T-helper 1 cell treated with Interleukin-12 subunit alpha and Interleukin-12 subunit beta and Interleukin-4 antibody, amounts not matched to agents 30 μg/mL and 1 μg/mL, for 36 hours (primary cell): ENCODE measurements around the gene BBOX1.
"Not testable (repeated sequence)": the region's sequence is repeated elsewhere in the genome, so short reads cannot be mapped to it uniquely, and the experiment has no call there.

Source experiments
- H3K27ac Mint-ChIP-seq: one replicate; pipeline ENCODE4 v1.8.0; 2021; ENCODE audit warnings: mild to moderate bottlenecking, mixed read lengths
- H3K27me3 Mint-ChIP-seq: one replicate; pipeline ENCODE4 v1.8.0; 2021; ENCODE audit warnings: low read depth, mixed read lengths
- H3K36me3 Mint-ChIP-seq: one replicate; pipeline ENCODE4 v1.8.0; 2021; ENCODE audit warnings: low read depth, mixed read lengths
- H3K4me1 Mint-ChIP-seq: one replicate; pipeline ENCODE4 v1.8.0; 2021; ENCODE audit warnings: low read depth, mixed read lengths
- H3K4me3 Mint-ChIP-seq: one replicate; pipeline ENCODE4 v1.8.0; 2021; ENCODE audit warnings: mild to moderate bottlenecking, moderate library complexity, mixed read lengths
- H3K9me3 Mint-ChIP-seq: one replicate; pipeline ENCODE4 v1.8.0; 2021; ENCODE audit warnings: mixed read lengths

The BBOX1 gene

GRCh38 chr11:27085605-27086004 is 45.0 kb downstream of the BBOX1 start:
- H3K36me3 Mint-ChIP-seq = no peaks in the 10 kb centered on the region
- peaks cover 10% of the 10 kb centered on the region for H3K9me3 Mint-ChIP-seq
- no peak overlapping the region for H3K4me3 Mint-ChIP-seq

GRCh38 chr11:27087432-27087831 is 46.8 kb downstream of the BBOX1 start:
- no peaks in the 10 kb centered on the region for H3K4me1 Mint-ChIP-seq
- no peak overlapping the region for H3K27ac Mint-ChIP-seq
- peaks cover 16% of the 10 kb centered on the region for H3K9me3 Mint-ChIP-seq
- no peaks in the 10 kb centered on the region for H3K27me3 Mint-ChIP-seq
- H3K4me3 Mint-ChIP-seq = no peak overlapping the region
- no peaks in the 10 kb centered on the region for H3K36me3 Mint-ChIP-seq

More at GRCh38 chr11:27085605-27086004, 45.0 kb downstream of the BBOX1 start:
- H3K27me3 Mint-ChIP-seq = no peaks in the 10 kb centered on the region
- no peak overlapping the region for H3K27ac Mint-ChIP-seq
- no peaks in the 10 kb centered on the region for H3K4me1 Mint-ChIP-seq

GRCh38 chr11:27088353-27088752 is 47.7 kb downstream of the BBOX1 start:
- H3K27ac Mint-ChIP-seq = no peak overlapping the region
- H3K36me3 Mint-ChIP-seq = no peaks in the 10 kb centered on the region
- H3K4me1 Mint-ChIP-seq = no peaks in the 10 kb centered on the region
- peaks cover 19% of the 10 kb centered on the region for H3K9me3 Mint-ChIP-seq
- H3K4me3 Mint-ChIP-seq = no peak overlapping the region
- no peaks in the 10 kb centered on the region for H3K27me3 Mint-ChIP-seq

- Mint-ChIP-seq H3K36me3 (no peaks in the 10 kb centered on the region), H3K9me3 (peaks cover 19% of the 10 kb centered on the region), H3K4me1 (no peaks in the 10 kb centered on the region), H3K4me3 (no peak overlapping the region), H3K27ac (no peak overlapping the region), H3K27me3 (no peaks in the 10 kb centered on the region)
Measured at GRCh38 chr11:27089746-27090145, 49.1 kb downstream of the BBOX1 start.

GRCh38 chr11:27090357-27090948 is 49.8 kb downstream of the BBOX1 start:
- not testable (repeated sequence) for H3K27ac Mint-ChIP-seq, H3K36me3 Mint-ChIP-seq, H3K4me1 Mint-ChIP-seq, H3K4me3 Mint-ChIP-seq, H3K27me3 Mint-ChIP-seq
- peaks cover 19% of the 10 kb centered on the region for H3K9me3 Mint-ChIP-seq

- no peaks in the 10 kb centered on the region for H3K4me1 Mint-ChIP-seq
- H3K27ac Mint-ChIP-seq = no peak overlapping the region
- no peak overlapping the region for H3K4me3 Mint-ChIP-seq
- H3K36me3 Mint-ChIP-seq = no peaks in the 10 kb centered on the region
- H3K9me3 Mint-ChIP-seq = peaks cover 19% of the 10 kb centered on the region
- H3K27me3 Mint-ChIP-seq = no peaks in the 10 kb centered on the region
Measured at GRCh38 chr11:27094120-27094519, 53.5 kb downstream of the BBOX1 start.

- Mint-ChIP-seq H3K9me3 (peaks cover 14% of the 10 kb centered on the region), H3K4me3 (no peak overlapping the region), H3K27me3 (no peaks in the 10 kb centered on the region), H3K36me3 (no peaks in the 10 kb centered on the region), H3K4me1 (no peaks in the 10 kb centered on the region), H3K27ac (no peak overlapping the region)
Measured at GRCh38 chr11:27095059-27095458, 54.4 kb downstream of the BBOX1 start.

- H3K27me3 Mint-ChIP-seq = no peaks in the 10 kb centered on the region
- H3K36me3 Mint-ChIP-seq = no peaks in the 10 kb centered on the region
- no peak overlapping the region for H3K4me3 Mint-ChIP-seq
- no peak overlapping the region for H3K27ac Mint-ChIP-seq
- no peaks in the 10 kb centered on the region for H3K4me1 Mint-ChIP-seq
- H3K9me3 Mint-ChIP-seq = peaks cover 8% of the 10 kb centered on the region
Measured at GRCh38 chr11:27095887-27096286, 55.3 kb downstream of the BBOX1 start.

- H3K4me3 Mint-ChIP-seq = no peak overlapping the region
- no peak overlapping the region for H3K27ac Mint-ChIP-seq
- H3K4me1 Mint-ChIP-seq = no peaks in the 10 kb centered on the region
- H3K36me3 Mint-ChIP-seq = no peaks in the 10 kb centered on the region
- no peaks in the 10 kb centered on the region for H3K27me3 Mint-ChIP-seq
- H3K9me3 Mint-ChIP-seq = peaks cover 2% of the 10 kb centered on the region
Measured at GRCh38 chr11:27097551-27097950, 56.9 kb downstream of the BBOX1 start.

GRCh38 chr11:27100534-27100933 is 59.9 kb downstream of the BBOX1 start:
- Mint-ChIP-seq H3K4me1 (no peaks in the 10 kb centered on the region), H3K9me3 (no peaks in the 10 kb centered on the region)

GRCh38 chr11:27107548-27107947 is 66.9 kb downstream of the BBOX1 start:
- H3K9me3 Mint-ChIP-seq = no peaks in the 10 kb centered on the region
- no peak overlapping the region for H3K4me3 Mint-ChIP-seq
- no peak overlapping the region for H3K27ac Mint-ChIP-seq
- H3K36me3 Mint-ChIP-seq = no peaks in the 10 kb centered on the region
- no peaks in the 10 kb centered on the region for H3K27me3 Mint-ChIP-seq
- H3K4me1 Mint-ChIP-seq = no peaks in the 10 kb centered on the region

More at GRCh38 chr11:27100534-27100933, 59.9 kb downstream of the BBOX1 start:
- Mint-ChIP-seq H3K27ac (no peak overlapping the region), H3K36me3 (no peaks in the 10 kb centered on the region), H3K4me3 (no peak overlapping the region), H3K27me3 (no peaks in the 10 kb centered on the region)

- Mint-ChIP-seq H3K36me3 (no peaks in the 10 kb centered on the region), H3K4me3 (no peak overlapping the region), H3K4me1 (no peaks in the 10 kb centered on the region), H3K9me3 (no peaks in the 10 kb centered on the region), H3K27ac (no peak overlapping the region), H3K27me3 (no peaks in the 10 kb centered on the region)
Measured at GRCh38 chr11:27108809-27109208, 68.2 kb downstream of the BBOX1 start.

GRCh38 chr11:27111896-27112295 is 71.3 kb downstream of the BBOX1 start:
- Mint-ChIP-seq H3K4me1 (no peaks in the 10 kb centered on the region), H3K4me3 (no peak overlapping the region), H3K27me3 (no peaks in the 10 kb centered on the region), H3K36me3 (no peaks in the 10 kb centered on the region), H3K27ac (no peak overlapping the region), H3K9me3 (no peaks in the 10 kb centered on the region)

- H3K9me3 Mint-ChIP-seq = no peaks in the 10 kb centered on the region
Measured at GRCh38 chr11:27112946-27113345, 72.3 kb downstream of the BBOX1 start.

GRCh38 chr11:27115051-27115650 is 74.5 kb downstream of the BBOX1 start:
- Mint-ChIP-seq H3K9me3 (no peaks in the 10 kb centered on the region), H3K27me3 (no peaks in the 10 kb centered on the region)

More at GRCh38 chr11:27112946-27113345, 72.3 kb downstream of the BBOX1 start:
- Mint-ChIP-seq H3K4me3 (no peak overlapping the region), H3K4me1 (no peaks in the 10 kb centered on the region), H3K27me3 (no peaks in the 10 kb centered on the region), H3K27ac (no peak overlapping the region), H3K36me3 (no peaks in the 10 kb centered on the region)

More at GRCh38 chr11:27115051-27115650, 74.5 kb downstream of the BBOX1 start:
- H3K4me1 Mint-ChIP-seq = no peaks in the 10 kb centered on the region
- H3K36me3 Mint-ChIP-seq = no peaks in the 10 kb centered on the region
- no peak overlapping the region for H3K4me3 Mint-ChIP-seq
- H3K27ac Mint-ChIP-seq = no peak overlapping the region
